ENCODE results near the gene RNF39. TPM values are rescaled to one million over a fixed set of nuclear protein-coding genes. Genes with fewer than 3 reads are reported as not detected.

RNF39 gene
- total RNA-seq, 1 experiment from 2014 or later, result 3.6 TPM

- POLR2A ChIA-PET, result interaction anchor here (0.5 to 6.2 kb wide), 36 partner anchors 9 to 1725 kb away, joined by 3 to 101 read pairs (median 5); partner anchors contain the start of genes RNF39, TRIM26 and TRIM39
Observed at GRCh38 chr6:30060606-30061091, 14.9 kb downstream of the RNF39 start.

GRCh38 chr6:30055513-30055912 lies 20.1 kb downstream of the RNF39 start:
- no peak for DNase-seq (ENCODE audit: unreplicated experiment)
- intact Hi-C loops (cut with micrococcal nuclease), result no loop called here
- no peak overlapping the region for H3K4me3 Mint-ChIP-seq (ENCODE audit: unreplicated experiment)
- H3K27me3 Mint-ChIP-seq (ENCODE audit: insufficient read depth, unreplicated experiment), result no peaks in the 10 kb centered on the region
- no TSS peak for BruUV-seq (replicated peaks)
- H3K4me1 Mint-ChIP-seq (ENCODE audit: insufficient read depth, unreplicated experiment), result no peaks in the 10 kb centered on the region
- ChIA-PET POLR2A (interaction anchor here (1.5 kb wide), 1 partner anchor 9 kb away, joined by 5 read pairs; no protein-coding TSS in a partner anchor), CTCF (no interaction called here)
- H3K27ac Mint-ChIP-seq (ENCODE audit: low read depth, unreplicated experiment), result no peak overlapping the region
- H3K36me3 Mint-ChIP-seq (ENCODE audit: insufficient read depth, unreplicated experiment), result peaks cover 46% of the 10 kb centered on the region
- no peaks in the 10 kb centered on the region for H3K9me3 Mint-ChIP-seq (ENCODE audit: unreplicated experiment)
- TF ChIP-seq CTCF (IDR thresholded peaks at IDR 0.05; ENCODE audit: unreplicated experiment), result no peak

More at GRCh38 chr6:30060606-30061091, 14.9 kb downstream of the RNF39 start:
- no peak for TF ChIP-seq CTCF (IDR thresholded peaks at IDR 0.05; ENCODE audit: unreplicated experiment)
- H3K27ac Mint-ChIP-seq (ENCODE audit: low read depth, unreplicated experiment), result peak overlapping the region; percentile 92
- peaks cover 40% of the 10 kb centered on the region for H3K36me3 Mint-ChIP-seq (ENCODE audit: insufficient read depth, unreplicated experiment)
- peaks cover 6% of the 10 kb centered on the region for H3K4me1 Mint-ChIP-seq (ENCODE audit: insufficient read depth, unreplicated experiment)
- no peaks in the 10 kb centered on the region for H3K27me3 Mint-ChIP-seq (ENCODE audit: insufficient read depth, unreplicated experiment)
- DNase-seq (ENCODE audit: unreplicated experiment), result no peak
- no peaks in the 10 kb centered on the region for H3K9me3 Mint-ChIP-seq (ENCODE audit: unreplicated experiment)
- intact Hi-C loops (cut with micrococcal nuclease), result no loop called here
- peak overlapping the region; percentile 96 for H3K4me3 Mint-ChIP-seq (ENCODE audit: unreplicated experiment)
- CTCF ChIA-PET, result interaction anchor here (0.6 to 2.9 kb wide), 6 partner anchors 14 to 160 kb away, joined by 3 to 12 read pairs (median 4); no protein-coding TSS in a partner anchor
- TSS peak; percentile 78 for BruUV-seq (replicated peaks)

- CTCF ChIA-PET, result interaction anchor here (1.9 kb wide), 1 partner anchor 78 kb away, joined by 4 read pairs; no protein-coding TSS in a partner anchor
- no peaks in the 10 kb centered on the region for H3K4me1 Mint-ChIP-seq (ENCODE audit: insufficient read depth, unreplicated experiment)
Observed at GRCh38 chr6:30053682-30054081, 21.9 kb downstream of the RNF39 start.

GRCh38 chr6:30047220-30047619 lies 28.3 kb downstream of the RNF39 start:
- ChIA-PET CTCF (no interaction called here), POLR2A (interaction anchor here (0.6 to 1.7 kb wide), 2 partner anchors 8 to 1446 kb away, joined by 3 to 5 read pairs; no protein-coding TSS in a partner anchor)
- Mint-ChIP-seq H3K4me3 (ENCODE audit: unreplicated experiment) (no peak overlapping the region), H3K36me3 (ENCODE audit: insufficient read depth, unreplicated experiment) (peaks cover 5% of the 10 kb centered on the region), H3K27ac (ENCODE audit: low read depth, unreplicated experiment) (no peak overlapping the region), H3K9me3 (ENCODE audit: unreplicated experiment) (no peaks in the 10 kb centered on the region), H3K27me3 (ENCODE audit: insufficient read depth, unreplicated experiment) (no peaks in the 10 kb centered on the region), H3K4me1 (ENCODE audit: insufficient read depth, unreplicated experiment) (no peaks in the 10 kb centered on the region)
- BruUV-seq (replicated peaks), result no TSS peak
- intact Hi-C loops (cut with micrococcal nuclease), result no loop called here
- no peak for TF ChIP-seq CTCF (IDR thresholded peaks at IDR 0.05; ENCODE audit: unreplicated experiment)
- no peak for DNase-seq (ENCODE audit: unreplicated experiment)

More at GRCh38 chr6:30053682-30054081, 21.9 kb downstream of the RNF39 start:
- Mint-ChIP-seq H3K4me3 (ENCODE audit: unreplicated experiment) (no peak overlapping the region), H3K9me3 (ENCODE audit: unreplicated experiment) (no peaks in the 10 kb centered on the region), H3K27me3 (ENCODE audit: insufficient read depth, unreplicated experiment) (no peaks in the 10 kb centered on the region), H3K27ac (ENCODE audit: low read depth, unreplicated experiment) (no peak overlapping the region), H3K36me3 (ENCODE audit: insufficient read depth, unreplicated experiment) (peaks cover 46% of the 10 kb centered on the region)
- no TSS peak for BruUV-seq (replicated peaks)
- intact Hi-C loops (cut with micrococcal nuclease), result no loop called here
- POLR2A ChIA-PET, result interaction anchor here (0.8 to 2.9 kb wide), 3 partner anchors 7 to 12 kb away, joined by 3 to 18 read pairs (median 8); partner anchors contain the start of genes POLR1H and PPP1R11
- no peak for DNase-seq (ENCODE audit: unreplicated experiment)
- no peak for TF ChIP-seq CTCF (IDR thresholded peaks at IDR 0.05; ENCODE audit: unreplicated experiment)

Measured in MCF 10A (cell line).